Loucy (cell line): ENCODE data around the gene CELF2.

Experiments
- EZH2phosphoT487 ChIP-seq: fragments of 200-600 bp; IDR thresholded peaks from 2 replicates; pipeline ENCODE4 v1.6.1; 2018; ENCODE audit warnings: antibody characterized with exemption, mild to moderate bottlenecking, moderate library complexity, borderline replicate concordance
- TF ChIP-seq, protein P1 (sequence below): fragments of 200-600 bp; sonication (generic); conservative IDR thresholded peaks from 2 replicates; pipeline ENCODE4 v1.5.1; 2014; ENCODE audit warnings: mild to moderate bottlenecking, antibody characterized with exemption, low read length

- TF ChIP-seq, protein P1, sequence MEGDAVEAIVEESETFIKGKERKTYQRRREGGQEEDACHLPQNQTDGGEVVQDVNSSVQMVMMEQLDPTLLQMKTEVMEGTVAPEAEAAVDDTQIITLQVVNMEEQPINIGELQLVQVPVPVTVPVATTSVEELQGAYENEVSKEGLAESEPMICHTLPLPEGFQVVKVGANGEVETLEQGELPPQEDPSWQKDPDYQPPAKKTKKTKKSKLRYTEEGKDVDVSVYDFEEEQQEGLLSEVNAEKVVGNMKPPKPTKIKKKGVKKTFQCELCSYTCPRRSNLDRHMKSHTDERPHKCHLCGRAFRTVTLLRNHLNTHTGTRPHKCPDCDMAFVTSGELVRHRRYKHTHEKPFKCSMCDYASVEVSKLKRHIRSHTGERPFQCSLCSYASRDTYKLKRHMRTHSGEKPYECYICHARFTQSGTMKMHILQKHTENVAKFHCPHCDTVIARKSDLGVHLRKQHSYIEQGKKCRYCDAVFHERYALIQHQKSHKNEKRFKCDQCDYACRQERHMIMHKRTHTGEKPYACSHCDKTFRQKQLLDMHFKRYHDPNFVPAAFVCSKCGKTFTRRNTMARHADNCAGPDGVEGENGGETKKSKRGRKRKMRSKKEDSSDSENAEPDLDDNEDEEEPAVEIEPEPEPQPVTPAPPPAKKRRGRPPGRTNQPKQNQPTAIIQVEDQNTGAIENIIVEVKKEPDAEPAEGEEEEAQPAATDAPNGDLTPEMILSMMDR = no peak
- no peak for TF ChIP-seq EZH2phosphoT487
These were observed 69.7 kb downstream of the CELF2 start for GRCh38 chr10:11087372-11087771.
